Measurements from ENCODE around the gene SMARCAL1.

Gene SMARCAL1

DNA sequence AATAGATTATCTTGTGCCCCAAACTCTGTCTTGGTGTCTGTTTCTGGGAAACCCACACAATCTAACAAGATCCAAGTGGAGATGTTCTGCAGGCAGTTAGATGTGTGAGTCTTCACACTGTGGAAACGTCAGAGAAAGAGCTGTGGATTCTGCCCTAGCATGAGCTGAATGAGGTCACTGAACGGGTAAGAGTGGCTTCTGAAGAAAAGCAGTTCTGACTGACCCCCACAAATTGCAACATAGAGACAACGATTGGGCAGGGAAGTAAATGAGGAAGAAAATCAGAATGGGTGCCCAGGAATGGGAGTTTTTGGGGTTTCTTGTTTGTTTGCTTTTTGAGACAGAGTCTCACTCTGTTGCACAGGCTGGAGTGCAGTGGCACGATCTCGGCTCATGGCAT, 73.5 kb downstream of the SMARCAL1 start:
- TF ChIP-seq, protein P1, sequence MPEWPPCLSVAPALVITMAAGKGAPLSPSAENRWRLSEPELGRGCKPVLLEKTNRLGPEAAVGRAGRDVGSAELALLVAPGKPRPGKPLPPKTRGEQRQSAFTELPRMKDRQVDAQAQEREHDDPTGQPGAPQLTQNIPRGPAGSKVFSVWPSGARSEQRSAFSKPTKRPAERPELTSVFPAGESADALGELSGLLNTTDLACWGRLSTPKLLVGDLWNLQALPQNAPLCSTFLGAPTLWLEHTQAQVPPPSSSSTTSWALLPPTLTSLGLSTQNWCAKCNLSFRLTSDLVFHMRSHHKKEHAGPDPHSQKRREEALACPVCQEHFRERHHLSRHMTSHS (tag by site-specific recombination; IDR thresholded peaks at IDR 0.05): no peak
- TF ChIP-seq, protein P2, sequence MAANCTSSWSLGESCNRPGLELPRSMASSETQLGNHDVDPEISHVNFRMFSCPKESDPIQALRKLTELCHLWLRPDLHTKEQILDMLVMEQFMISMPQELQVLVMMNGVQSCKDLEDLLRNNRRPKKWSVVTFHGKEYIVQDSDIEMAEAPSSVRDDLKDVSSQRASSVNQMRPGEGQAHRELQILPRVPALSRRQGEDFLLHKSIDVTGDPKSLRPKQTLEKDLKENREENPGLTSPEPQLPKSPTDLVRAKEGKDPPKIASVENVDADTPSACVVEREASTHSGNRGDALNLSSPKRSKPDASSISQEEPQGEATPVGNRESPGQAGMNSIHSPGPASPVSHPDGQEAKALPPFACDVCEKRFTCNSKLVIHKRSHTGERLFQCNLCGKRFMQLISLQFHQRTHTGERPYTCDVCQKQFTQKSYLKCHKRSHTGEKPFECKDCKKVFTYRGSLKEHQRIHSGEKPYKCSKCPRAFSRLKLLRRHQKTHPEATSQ (tag by site-specific recombination; IDR thresholded peaks at IDR 0.05): no peak
- no peak for TF ChIP-seq ZNF791 (tag by site-specific recombination; IDR thresholded peaks at IDR 0.05)
- no peak for TF ChIP-seq ZNF660 (tag by site-specific recombination; IDR thresholded peaks at IDR 0.05)
- TF ChIP-seq, protein P3, sequence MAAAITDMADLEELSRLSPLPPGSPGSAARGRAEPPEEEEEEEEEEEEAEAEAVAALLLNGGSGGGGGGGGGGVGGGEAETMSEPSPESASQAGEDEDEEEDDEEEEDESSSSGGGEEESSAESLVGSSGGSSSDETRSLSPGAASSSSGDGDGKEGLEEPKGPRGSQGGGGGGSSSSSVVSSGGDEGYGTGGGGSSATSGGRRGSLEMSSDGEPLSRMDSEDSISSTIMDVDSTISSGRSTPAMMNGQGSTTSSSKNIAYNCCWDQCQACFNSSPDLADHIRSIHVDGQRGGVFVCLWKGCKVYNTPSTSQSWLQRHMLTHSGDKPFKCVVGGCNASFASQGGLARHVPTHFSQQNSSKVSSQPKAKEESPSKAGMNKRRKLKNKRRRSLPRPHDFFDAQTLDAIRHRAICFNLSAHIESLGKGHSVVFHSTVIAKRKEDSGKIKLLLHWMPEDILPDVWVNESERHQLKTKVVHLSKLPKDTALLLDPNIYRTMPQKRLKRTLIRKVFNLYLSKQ (tag by site-specific recombination; IDR thresholded peaks at IDR 0.05; ENCODE audit: borderline replicate concordance): no peak
- TF ChIP-seq ZBTB1 (tag by site-specific recombination; IDR thresholded peaks at IDR 0.05): no peak
- TF ChIP-seq GLIS1 (tag by site-specific recombination; IDR thresholded peaks at IDR 0.05): no peak
- no peak for TF ChIP-seq ZNF292 (tag by site-specific recombination; IDR thresholded peaks at IDR 0.05; ENCODE audit: borderline replicate concordance, low read depth)
- TF ChIP-seq ZNF549 (tag by site-specific recombination; IDR thresholded peaks at IDR 0.05): no peak
- no peak for TF ChIP-seq ZNF426 (tag by site-specific recombination; IDR thresholded peaks at IDR 0.05)
- TF ChIP-seq, protein P4, sequence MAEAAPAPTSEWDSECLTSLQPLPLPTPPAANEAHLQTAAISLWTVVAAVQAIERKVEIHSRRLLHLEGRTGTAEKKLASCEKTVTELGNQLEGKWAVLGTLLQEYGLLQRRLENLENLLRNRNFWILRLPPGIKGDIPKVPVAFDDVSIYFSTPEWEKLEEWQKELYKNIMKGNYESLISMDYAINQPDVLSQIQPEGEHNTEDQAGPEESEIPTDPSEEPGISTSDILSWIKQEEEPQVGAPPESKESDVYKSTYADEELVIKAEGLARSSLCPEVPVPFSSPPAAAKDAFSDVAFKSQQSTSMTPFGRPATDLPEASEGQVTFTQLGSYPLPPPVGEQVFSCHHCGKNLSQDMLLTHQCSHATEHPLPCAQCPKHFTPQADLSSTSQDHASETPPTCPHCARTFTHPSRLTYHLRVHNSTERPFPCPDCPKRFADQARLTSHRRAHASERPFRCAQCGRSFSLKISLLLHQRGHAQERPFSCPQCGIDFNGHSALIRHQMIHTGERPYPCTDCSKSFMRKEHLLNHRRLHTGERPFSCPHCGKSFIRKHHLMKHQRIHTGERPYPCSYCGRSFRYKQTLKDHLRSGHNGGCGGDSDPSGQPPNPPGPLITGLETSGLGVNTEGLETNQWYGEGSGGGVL (tag by site-specific recombination; IDR thresholded peaks at IDR 0.05): no peak
- peaks cover 0 to 20% of the 10 kb centered on the region in 2 experiments; a peak in 2 of 3 replicates for H3K36me3 ChIP-seq (ENCODE audit: control insufficient read depth in 2 of 2, insufficient read depth in 1 of 2, low read length in 2 of 2)
- no peaks in the 10 kb centered on the region for H3K9me3 ChIP-seq (ENCODE audit: control insufficient read depth, insufficient read depth, low read depth, low read length)
- CTCF ChIA-PET: no interaction called here
- H3K4me1 ChIP-seq (ENCODE audit: control insufficient read depth, insufficient read depth, low read length): no peaks in the 10 kb centered on the region
- no peak overlapping the region for H3K27ac ChIP-seq (ENCODE audit: extremely low read depth, low read depth, low read length)
- POLR2A ChIA-PET: interaction anchor here (0.9 kb wide), 1 partner anchor 13 kb away, joined by 4 read pairs; the partner anchor contains the start of gene RPL37A
- no peak overlapping the region for H3K4me3 ChIP-seq (ENCODE audit: low read depth, low read length)

- H3K4me1 ChIP-seq (ENCODE audit: control insufficient read depth, insufficient read depth, low read length): no peaks in the 10 kb centered on the region
- no peaks in the 10 kb centered on the region for H3K9me3 ChIP-seq (ENCODE audit: control insufficient read depth, insufficient read depth, low read depth, low read length)
- no peak overlapping the region for H3K27ac ChIP-seq (ENCODE audit: extremely low read depth, low read depth, low read length)
- POLR2A ChIA-PET: interaction anchor here (0.6 to 0.9 kb wide), 2 partner anchors 12 to 71 kb away, joined by 4 to 5 read pairs; partner anchors contain the start of gene RPL37A
- CTCF ChIA-PET: no interaction called here
- H3K4me3 ChIP-seq (ENCODE audit: low read depth, low read length): no peak overlapping the region
- peaks cover 0 to 18% of the 10 kb centered on the region in 2 experiments; a peak in 2 of 3 replicates for H3K36me3 ChIP-seq (ENCODE audit: control insufficient read depth in 2 of 2, insufficient read depth in 1 of 2, low read length in 2 of 2)
- no peak for TF ChIP-seq HOXC10 (CRISPR knock-in tag; IDR thresholded peaks at IDR 0.05)
- no peak for TF ChIP-seq TCF7L2 (IDR thresholded peaks at IDR 0.05; ENCODE audit: borderline replicate concordance, low read depth, low read length)
- TF ChIP-seq, protein P5, sequence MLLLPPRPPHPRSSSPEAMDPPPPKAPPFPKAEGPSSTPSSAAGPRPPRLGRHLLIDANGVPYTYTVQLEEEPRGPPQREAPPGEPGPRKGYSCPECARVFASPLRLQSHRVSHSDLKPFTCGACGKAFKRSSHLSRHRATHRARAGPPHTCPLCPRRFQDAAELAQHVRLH (tag by site-specific recombination; IDR thresholded peaks at IDR 0.05): no peak
- TF ChIP-seq ZNF26 (tag by site-specific recombination; IDR thresholded peaks at IDR 0.05): no peak
- no peak for TF ChIP-seq ZNF2 (tag by site-specific recombination; IDR thresholded peaks at IDR 0.05)
- no peak for TF ChIP-seq ZNF707 (tag by site-specific recombination; IDR thresholded peaks at IDR 0.05)
- no peak for TF ChIP-seq ZSCAN30 (tag by site-specific recombination; IDR thresholded peaks at IDR 0.05)
- TF ChIP-seq ZNF48 (tag by site-specific recombination; IDR thresholded peaks at IDR 0.05): no peak
- TF ChIP-seq YY1 (tag by site-specific recombination; IDR thresholded peaks at IDR 0.05): no peak
Measured at GRCh38 chr2:216486271-216486670, 74.0 kb downstream of the SMARCAL1 start.

Measured in HEK293 (cell line).